GM19023 (cell line): ENCODE results near the gene DNAJC25.
"Not testable (repeated sequence)": the region's sequence is repeated elsewhere in the genome, so short reads cannot be mapped to it uniquely, and the experiment has no call there.

Experiments used
- ATAC-seq: cut with Tn5 transposase; IDR thresholded peaks from one replicate; pipeline ENCODE4 v1.9.1; 2021; ENCODE audit warnings: mild to moderate bottlenecking, moderate library complexity; ENCODE audit not compliant: unreplicated experiment

The DNAJC25 gene

GRCh38 chr9:111662576-111663300 is 31.6 kb downstream of the DNAJC25 start:
- no peak for ATAC-seq

GRCh38 chr9:111663301-111663823 is 32.2 kb downstream of the DNAJC25 start:
- no peak for ATAC-seq

DNA sequence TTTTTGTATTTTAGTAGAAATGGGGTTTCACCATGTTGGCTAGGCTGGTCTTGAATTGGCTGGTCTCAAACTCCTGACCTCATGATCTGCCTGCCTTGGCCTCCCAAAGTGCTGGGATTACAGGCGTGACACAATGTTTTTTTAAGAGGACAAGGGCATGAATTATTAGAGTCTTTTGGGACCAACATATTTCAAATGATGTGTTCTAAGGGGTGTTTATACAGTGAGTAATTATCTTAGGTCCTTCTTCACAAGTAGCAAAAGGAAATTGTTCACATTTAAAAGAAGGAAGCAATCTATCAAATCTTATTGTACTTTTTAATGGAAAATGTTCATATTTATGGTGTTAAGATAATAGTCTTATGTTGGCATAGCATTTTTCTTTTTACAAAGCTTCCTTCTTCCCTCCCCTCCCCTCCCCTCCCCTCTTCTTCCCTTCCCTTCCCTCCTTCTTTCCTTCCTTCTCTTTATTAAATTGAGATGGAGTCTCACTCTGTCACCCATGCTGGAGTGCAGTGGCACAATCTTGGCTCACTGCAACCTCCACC is 37.0 kb downstream of the DNAJC25 start:
- ATAC-seq = no peak

- ATAC-seq = not testable (repeated sequence)
Measured at GRCh38 chr9:111668601-111669000, 37.5 kb downstream of the DNAJC25 start.

GRCh38 chr9:111674319-111674718 is 43.2 kb downstream of the DNAJC25 start:
- no peak for ATAC-seq

GRCh38 chr9:111676116-111676515 is 45.0 kb downstream of the DNAJC25 start:
- no peak for ATAC-seq

GRCh38 chr9:111678293-111678692 is 47.2 kb downstream of the DNAJC25 start:
- no peak for ATAC-seq

DNA sequence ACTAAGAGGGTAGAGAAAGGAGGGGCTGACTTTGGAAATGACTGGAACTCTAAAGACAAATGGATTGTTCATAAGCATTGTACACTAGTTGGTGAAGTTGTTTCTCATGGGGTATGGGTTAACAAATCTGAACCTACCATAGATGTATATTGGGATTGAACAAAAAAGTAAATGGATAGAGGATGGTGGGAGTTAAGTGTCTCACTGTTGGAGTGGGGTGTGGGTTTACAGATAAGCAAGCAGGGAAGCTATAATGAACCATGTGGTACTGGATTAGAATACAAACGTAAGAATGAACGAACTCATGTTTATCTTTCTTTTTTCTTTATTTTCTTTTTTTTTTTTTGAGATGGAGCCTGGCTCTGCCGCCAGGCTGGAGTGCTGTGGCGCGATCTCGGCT is 48.1 kb downstream of the DNAJC25 start:
- ATAC-seq = no peak

DNA sequence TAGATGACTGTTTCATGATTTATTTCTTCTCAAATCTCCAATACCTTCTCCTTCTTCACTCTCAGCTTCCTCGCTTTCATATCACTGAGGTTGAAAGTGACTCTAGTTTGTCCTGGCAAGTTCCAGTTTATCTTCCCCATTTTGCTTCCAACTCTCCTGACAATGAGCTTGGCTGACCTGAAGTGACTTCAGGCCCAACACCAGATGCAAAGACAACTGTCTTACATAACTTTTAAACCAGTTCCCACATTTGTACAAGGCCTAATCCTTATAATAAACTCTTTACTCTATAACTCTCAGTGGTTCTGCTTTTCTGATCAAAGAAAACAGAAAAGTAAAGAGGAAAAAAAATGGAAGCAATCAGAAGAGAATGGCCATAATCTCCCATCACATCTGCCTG is 52.3 kb downstream of the DNAJC25 start:
- ATAC-seq = no peak

DNA sequence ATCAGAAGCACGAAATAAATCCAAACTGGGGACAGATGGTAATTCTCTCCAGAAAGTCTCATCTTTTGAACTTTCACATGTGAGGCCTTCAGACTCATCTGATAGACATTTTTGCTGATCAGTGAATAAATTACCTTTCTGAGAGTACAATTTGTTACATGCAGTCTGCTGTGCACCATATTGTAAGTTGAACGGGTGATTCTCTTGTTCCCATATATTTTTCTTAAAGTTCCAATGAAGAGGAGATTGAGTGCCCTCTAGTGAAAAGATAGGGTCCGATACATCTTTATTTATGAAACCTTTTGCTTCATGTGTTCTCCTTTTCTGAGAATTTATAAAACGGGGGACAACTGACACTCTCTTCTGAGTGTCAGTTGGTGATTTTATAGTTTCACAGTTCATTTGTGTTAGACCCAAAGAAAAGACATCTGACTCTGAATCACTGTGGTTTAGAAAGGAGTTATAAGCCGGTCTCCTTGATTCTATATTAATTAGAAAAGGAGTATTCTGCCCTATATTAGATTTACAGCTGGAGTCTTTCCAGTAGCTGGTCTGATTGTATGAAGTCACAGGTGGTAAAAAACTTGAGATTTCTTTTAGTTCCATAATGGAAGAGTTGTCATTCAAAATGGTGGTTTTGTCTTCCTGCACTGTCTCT is 60.7 kb downstream of the DNAJC25 start:
- ATAC-seq = no peak

- ATAC-seq = no peak
Measured at GRCh38 chr9:111696796-111697195, 65.7 kb downstream of the DNAJC25 start.

DNA sequence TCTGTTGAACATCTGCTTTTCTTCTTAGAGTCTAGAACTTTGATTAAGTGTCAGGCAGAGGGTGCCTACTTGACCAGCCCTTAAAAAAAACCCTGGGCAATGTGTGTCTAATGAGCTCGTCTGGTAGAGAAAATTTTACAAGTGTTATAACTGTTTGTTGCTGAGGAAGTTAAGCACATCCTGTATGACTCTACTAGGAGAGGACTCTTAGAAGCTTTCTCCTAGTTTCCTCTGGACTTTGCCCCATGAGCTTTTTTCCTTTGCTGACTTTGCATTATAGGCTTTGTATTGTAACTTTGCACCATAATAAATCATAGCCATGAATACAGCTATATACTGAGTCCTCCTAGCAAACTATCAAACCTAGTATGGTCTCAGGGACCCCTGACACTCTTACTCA is 69.6 kb downstream of the DNAJC25 start:
- ATAC-seq = no peak
